GM23248 (cell line): Measurements from ENCODE around the gene NOL8.

Experiments
- EZH2 ChIP-seq: fragments of 200-600 bp; sonication (generic); IDR thresholded peaks from 2 replicates; pipeline ENCODE4 v1.6.1; 2018; ENCODE audit warnings: antibody characterized with exemption, mild to moderate bottlenecking; ENCODE audit not compliant: insufficient read depth, poor library complexity, severe bottlenecking
- EZH2phosphoT487 ChIP-seq: fragments of 200-600 bp; sonication (generic); IDR thresholded peaks from 2 replicates; pipeline ENCODE4 v1.6.1; 2018; ENCODE audit warnings: antibody characterized with exemption, moderate library complexity, mild to moderate bottlenecking, low read depth; ENCODE audit not compliant: insufficient read depth

DNA sequence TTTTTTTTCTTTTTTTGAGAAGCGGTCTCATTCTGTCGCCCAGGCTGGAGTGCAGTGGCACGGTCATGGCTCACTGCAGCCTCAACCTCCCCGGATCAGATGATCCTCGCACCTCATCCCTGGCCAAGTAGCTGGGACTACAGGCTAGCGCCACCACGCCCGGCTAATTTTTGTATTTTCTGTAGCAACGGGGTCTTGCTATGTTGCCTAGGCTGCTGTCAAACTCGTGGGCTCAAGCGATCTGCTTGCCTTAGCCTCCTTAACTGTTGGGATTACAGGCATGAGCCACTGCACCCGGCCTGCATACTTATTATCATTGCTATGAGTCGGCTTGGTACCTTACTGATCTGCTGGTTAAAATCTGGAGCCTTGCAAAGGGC lies 30.9 kb downstream of the NOL8 start:
- TF ChIP-seq EZH2 (no peak), EZH2phosphoT487 (no peak)
